HPDE6-E6E7 (cell line): ENCODE data around the gene HLA-C.
"Not testable (repeated sequence)": the region's sequence is repeated elsewhere in the genome, so short reads cannot be mapped to it uniquely, and the experiment has no call there.

ENCODE experiments used
- DNase-seq: peaks from one replicate; pipeline ENCODE4 v3.0.0; 2011; ENCODE audit warnings: missing footprints; ENCODE audit errors: extremely low spot score

Gene HLA-C

GRCh38 chr6:31270788-31271640 lies 878 bp downstream of the HLA-C start:
- no peak for DNase-seq

- DNase-seq = no peak
Measured at GRCh38 chr6:31268836-31269235, 3.1 kb downstream of the HLA-C start.

GRCh38 chr6:31268369-31268765 lies 3.5 kb downstream of the HLA-C start:
- DNase-seq = no peak

GRCh38 chr6:31267651-31268368 lies 4.1 kb downstream of the HLA-C start:
- DNase-seq = no peak

GRCh38 chr6:31266567-31267360 lies 5.1 kb downstream of the HLA-C start:
- no peak for DNase-seq

GRCh38 chr6:31265926-31266325 lies 6.0 kb downstream of the HLA-C start:
- no peak for DNase-seq

GRCh38 chr6:31263346-31263933 lies 8.5 kb downstream of the HLA-C start:
- not testable (repeated sequence) for DNase-seq

DNA sequence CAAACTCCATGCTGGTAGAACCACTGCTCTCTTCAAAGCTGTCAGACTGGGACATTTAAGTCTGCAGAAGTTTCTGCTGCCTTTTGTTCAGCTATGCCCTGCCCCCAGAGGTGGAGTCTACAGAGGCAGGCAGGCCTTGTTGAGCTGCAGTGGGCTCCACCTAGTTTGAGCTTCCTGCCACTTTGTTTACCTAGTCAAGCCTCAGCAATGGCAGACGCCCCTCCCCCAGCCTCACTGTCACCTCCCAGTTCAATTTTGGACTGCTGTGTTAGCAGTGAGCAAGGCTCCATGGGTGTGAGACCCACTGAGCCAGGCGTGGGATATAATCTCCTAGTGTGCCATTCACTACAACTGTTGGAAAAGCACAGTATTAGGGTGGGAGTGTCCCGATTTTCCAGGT lies 11.9 kb downstream of the HLA-C start:
- not testable (repeated sequence) for DNase-seq

GRCh38 chr6:31252625-31253024 lies 19.3 kb downstream of the HLA-C start:
- no peak for DNase-seq

DNA sequence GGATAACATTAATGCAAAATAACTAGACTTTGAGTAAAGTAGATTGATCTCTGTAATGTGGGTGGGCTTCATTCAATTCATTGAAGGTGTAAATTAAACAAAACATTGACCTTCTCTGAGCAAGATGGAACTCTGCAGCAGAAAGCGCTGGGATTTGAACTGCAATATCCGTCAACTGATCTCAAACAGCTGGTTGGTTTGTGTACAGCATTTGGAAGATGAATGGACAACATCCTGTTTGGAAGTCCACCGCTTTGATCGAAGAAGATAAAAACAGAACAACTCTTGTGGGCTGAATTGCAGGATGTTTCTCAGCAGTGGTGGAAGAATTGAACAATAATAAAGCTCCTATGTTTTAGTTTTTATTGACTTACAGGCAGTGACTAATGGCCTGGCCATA lies 20.6 kb downstream of the HLA-C start:
- DNase-seq = no peak

DNA sequence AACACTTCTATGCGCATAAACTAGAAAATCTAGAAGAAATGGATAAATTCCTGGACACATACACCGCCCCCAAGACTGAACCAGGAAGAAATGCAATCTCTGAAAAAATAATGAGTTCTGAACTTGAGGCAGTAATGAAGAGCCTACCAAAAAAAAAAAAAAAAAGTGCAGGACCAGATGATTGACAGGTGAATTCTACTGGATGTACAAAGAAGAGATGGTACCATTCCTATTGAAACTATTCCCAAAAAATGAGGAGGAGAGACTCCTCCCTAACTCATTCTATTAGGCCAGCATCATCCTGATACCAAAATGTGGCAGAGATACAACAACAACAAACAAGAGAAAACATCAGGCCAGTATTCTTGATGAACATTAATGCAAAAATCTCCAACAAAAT lies 22.7 kb downstream of the HLA-C start:
- no peak for DNase-seq

DNA sequence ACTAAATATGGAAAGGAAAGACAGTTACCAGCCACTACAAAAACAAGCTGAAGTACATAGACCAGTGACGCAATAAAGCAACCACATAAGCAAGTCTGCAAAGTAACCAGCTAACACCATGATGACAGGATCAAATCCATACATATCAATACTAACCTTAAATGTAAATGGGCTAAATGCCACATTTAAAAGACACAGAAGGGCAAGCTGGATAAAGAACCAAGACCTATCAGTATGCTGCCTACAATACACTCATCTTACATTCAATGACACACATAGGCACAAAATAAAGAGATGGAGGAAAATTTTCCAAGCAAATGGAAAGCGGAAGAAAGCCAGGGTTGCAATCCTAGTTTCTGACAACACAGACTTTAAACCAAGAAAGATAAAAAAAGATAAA lies 24.1 kb downstream of the HLA-C start:
- DNase-seq = no peak

- peak; percentile 90 for DNase-seq
Measured at GRCh38 chr6:31246051-31246521, 25.8 kb downstream of the HLA-C start.

DNA sequence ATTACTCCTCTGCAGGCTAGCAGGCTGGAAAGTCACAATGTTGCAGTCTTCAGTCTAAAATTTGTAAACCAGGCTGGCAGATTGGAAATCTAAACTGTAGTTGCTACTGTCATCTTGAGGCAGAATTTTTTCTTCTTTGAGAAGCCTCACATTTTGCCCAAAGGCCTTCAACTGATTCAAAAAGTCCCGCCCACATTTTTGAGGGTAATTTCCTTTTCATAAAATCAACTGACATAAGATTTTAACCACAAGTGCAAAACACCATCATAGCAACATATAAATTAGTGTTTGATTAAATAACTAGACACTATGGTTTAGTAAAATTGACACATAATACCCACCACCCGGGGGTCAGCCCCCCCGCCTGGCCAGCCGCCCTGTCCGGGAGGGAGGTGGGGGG lies 28.4 kb downstream of the HLA-C start:
- DNase-seq = no peak

DNA sequence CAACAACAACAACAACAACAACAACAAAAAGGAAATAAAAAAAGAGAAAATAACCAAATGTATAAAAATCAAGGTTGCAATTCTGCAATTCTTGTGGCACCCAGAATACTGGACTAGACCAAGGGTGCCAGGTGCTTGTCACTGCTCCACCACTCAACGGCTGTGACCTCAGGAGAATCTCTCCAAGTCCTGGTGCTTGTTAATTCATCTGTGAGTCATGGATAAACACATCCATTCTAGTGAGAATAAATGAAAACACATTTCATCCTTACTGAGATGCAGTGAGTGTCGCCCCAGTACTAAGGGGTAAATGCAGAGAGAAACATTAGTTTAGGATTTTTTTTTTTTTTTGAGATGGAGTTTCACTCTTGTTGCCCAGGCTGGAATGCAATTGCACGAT lies 32.0 kb downstream of the HLA-C start:
- no peak for DNase-seq

- not testable (repeated sequence) for DNase-seq
Measured at GRCh38 chr6:31234101-31234500, 37.8 kb downstream of the HLA-C start.

- DNase-seq = no peak
Measured at GRCh38 chr6:31228476-31228875, 43.4 kb downstream of the HLA-C start.

DNA sequence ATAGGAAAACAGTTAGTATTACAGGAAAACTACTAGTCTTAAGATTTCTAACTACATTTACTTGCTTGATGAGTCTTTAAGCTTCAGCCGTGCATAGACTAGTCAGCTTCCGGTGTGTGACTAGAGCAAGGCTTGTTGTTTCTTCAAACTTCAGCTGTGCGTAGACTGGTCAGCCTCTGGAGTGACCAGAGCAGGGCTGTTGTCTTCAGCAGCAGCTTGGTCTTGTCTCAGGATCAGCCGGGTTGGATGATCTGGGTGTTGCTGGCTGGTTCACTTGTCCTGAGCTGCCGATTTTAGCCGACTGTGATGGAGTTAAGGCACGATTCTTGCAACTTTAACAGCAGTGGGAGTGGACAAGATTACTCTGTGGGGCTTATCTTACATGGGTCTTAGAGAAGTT lies 44.7 kb downstream of the HLA-C start:
- DNase-seq = no peak

DNA sequence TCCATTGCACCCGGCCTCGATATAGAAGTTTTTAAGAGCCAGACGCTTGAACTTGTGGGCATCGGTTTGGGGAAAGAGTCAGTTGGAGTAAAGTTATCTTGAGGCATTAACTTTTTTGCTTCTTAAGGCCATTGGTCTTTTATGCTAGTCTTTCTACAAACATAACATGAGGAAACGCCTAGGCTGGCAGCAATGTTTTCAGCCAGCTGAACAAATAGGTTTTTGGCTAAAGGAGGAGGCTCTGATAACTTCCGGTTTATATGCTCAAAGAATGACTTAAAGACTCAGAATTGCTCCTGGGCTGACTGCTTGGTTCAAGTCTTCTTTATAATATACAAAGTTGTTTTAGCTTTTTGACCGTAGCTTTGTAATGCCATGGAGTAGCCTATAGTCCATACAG lies 46.2 kb downstream of the HLA-C start:
- no peak for DNase-seq

DNA sequence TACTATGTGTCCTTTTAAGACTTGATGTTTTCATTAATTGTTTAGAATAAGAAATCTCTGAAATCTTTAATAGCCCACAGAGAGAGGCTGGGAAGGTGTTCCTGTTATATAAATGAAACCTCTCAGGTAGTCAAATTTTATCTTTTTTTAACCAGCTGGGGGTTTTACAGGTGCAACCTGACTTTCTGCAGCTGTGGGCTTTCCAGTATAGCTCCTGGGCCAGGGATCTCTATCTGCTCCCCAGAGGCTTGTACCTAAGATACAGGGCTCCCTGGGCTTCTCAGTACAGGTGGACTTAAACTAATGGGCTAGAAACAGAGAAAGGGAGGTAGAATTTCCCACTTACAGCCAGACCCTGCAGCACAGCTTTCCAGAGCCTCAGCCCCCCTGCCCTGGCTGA lies 49.4 kb downstream of the HLA-C start:
- no peak for DNase-seq
